MCF 10A (cell line): ENCODE measurements around the gene SACM1L. TPM values are rescaled to one million over a fixed set of nuclear protein-coding genes. Genes with fewer than 3 reads are reported as not detected.

ENCODE experiments used
- BruUV-seq: library from RNA; stranded (reverse); fragments of 400-500 nt; replicated peaks from 2 replicates; lab custom pipeline; 2021; lab: Mats Ljungman, UMichigan
- CTCF ChIA-PET: fragments of 300-600 bp; sonication (Branson Sonifier 250); formaldehyde crosslinking; extraction: SDS; loops from one replicate; lab custom pipeline; 2021; ENCODE audit warnings: antibody characterized with exemption, inconsistent platforms; lab: Yijun Ruan, JAX
- POLR2A ChIA-PET: fragments of 300-600, 350-650 bp; sonication (Branson Sonifier 250); formaldehyde crosslinking; extraction: SDS; loops from one replicate; lab custom pipeline; 2020; ENCODE audit warnings: antibody characterized with exemption, inconsistent platforms; lab: Yijun Ruan, JAX
- DNase-seq: peaks from one replicate; pipeline ENCODE4 v3.0.0-alpha.2; 2018; ENCODE audit not compliant: unreplicated experiment
- H3K27ac Mint-ChIP-seq: one replicate; pipeline ENCODE4 v1.8.0; 2022; ENCODE audit warnings: mild to moderate bottlenecking, low read depth, mixed read lengths; ENCODE audit not compliant: unreplicated experiment
- H3K27me3 Mint-ChIP-seq: one replicate; pipeline ENCODE4 v1.8.0; 2022; ENCODE audit warnings: mixed read lengths; ENCODE audit not compliant: insufficient read depth, unreplicated experiment
- H3K36me3 Mint-ChIP-seq: one replicate; pipeline ENCODE4 v1.8.0; 2022; ENCODE audit warnings: mild to moderate bottlenecking, moderate library complexity, mixed read lengths; ENCODE audit not compliant: insufficient read depth, unreplicated experiment
- H3K4me1 Mint-ChIP-seq: one replicate; pipeline ENCODE4 v1.8.0; 2022; ENCODE audit warnings: mixed read lengths; ENCODE audit not compliant: insufficient read depth, unreplicated experiment
- H3K4me3 Mint-ChIP-seq: one replicate; pipeline ENCODE4 v1.8.0; 2022; ENCODE audit warnings: mild to moderate bottlenecking, moderate library complexity, mixed read lengths; ENCODE audit not compliant: unreplicated experiment
- H3K9me3 Mint-ChIP-seq: one replicate; pipeline ENCODE4 v1.8.0; 2022; ENCODE audit warnings: mixed read lengths; ENCODE audit not compliant: unreplicated experiment
- intact Hi-C: fragments of 100-400 bp; cut with micrococcal nuclease; formaldehyde crosslinking; loops from 2 replicates; pipeline ENCODE4 v1.14.1; 2022
- total RNA-seq: library from RNA; stranded (reverse); gene quantifications from 2 replicates; pipeline ENCODE4 v1.2.3, GENCODE V29; 2022
- TF ChIP-seq, protein P1 (sequence below): fragments of 200-600 bp; IDR thresholded peaks from one replicate; pipeline ENCODE4 v1.8.0; 2022; ENCODE audit warnings: antibody characterized with exemption, mild to moderate bottlenecking; ENCODE audit not compliant: unreplicated experiment

The SACM1L gene
- total RNA-seq, 1 experiment from 2014 or later = 39.3 TPM

DNA sequence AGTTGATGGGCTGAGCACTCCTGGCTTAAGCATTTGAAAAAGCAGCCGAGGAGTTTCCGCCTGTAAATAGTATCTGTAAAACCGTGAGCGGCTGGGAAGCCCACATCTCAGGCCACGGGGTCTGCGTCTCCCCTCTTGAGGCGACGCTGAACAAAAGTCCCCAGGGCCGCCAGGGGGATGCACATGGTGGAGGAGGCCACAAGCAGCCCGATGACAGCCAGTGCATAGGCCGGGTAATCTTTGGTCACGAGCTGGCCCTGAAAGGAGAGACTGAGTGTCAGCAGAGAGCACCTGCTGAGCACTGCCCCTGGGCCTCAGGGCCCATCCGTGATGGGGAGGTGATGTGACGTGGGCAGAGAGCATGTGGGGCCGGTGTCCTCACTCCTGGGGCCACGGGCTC, 69.7 kb downstream of the SACM1L start:
- no TSS peak for BruUV-seq

DNA sequence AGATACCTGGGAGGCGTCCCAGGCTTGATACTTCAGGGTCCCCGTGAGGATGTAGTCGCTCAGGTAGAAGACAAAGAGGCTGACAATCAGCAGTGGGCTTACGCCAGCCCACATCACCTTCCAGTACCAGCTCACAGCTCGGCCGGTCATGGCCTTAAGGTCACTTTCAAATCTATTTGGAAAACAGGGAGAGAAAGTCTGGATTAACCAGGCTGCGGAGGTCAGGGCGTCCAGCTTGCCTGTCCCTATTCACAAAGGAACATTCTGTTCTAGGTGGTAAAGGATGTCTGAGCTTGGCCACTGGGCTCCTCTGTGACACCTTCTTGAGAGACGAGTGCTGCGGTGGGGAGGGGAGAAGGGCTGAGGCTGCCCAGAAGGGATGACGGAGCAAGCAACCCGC, 70.7 kb downstream of the SACM1L start:
- Mint-ChIP-seq H3K36me3 (no peaks in the 10 kb centered on the region), H3K27me3 (no peaks in the 10 kb centered on the region), H3K4me1 (peaks cover 6% of the 10 kb centered on the region), H3K27ac (no peak overlapping the region), H3K9me3 (no peaks in the 10 kb centered on the region), H3K4me3 (no peak overlapping the region)
- intact Hi-C loops = loop anchor here (5.0 to 10.0 kb wide), 2 partner anchors 57 to 615 kb away; partner anchors contain the start of gene CCR5
- POLR2A ChIA-PET = interaction anchor here (1.8 kb wide), 1 partner anchor 11 kb away, joined by 4 read pairs; no protein-coding TSS in a partner anchor
- no peak for DNase-seq
- CTCF ChIA-PET = interaction anchor here (0.9 to 5.7 kb wide), 12 partner anchors 11 to 319 kb away, joined by 3 to 92 read pairs (median 8); no protein-coding TSS in a partner anchor
- TF ChIP-seq, protein P1, sequence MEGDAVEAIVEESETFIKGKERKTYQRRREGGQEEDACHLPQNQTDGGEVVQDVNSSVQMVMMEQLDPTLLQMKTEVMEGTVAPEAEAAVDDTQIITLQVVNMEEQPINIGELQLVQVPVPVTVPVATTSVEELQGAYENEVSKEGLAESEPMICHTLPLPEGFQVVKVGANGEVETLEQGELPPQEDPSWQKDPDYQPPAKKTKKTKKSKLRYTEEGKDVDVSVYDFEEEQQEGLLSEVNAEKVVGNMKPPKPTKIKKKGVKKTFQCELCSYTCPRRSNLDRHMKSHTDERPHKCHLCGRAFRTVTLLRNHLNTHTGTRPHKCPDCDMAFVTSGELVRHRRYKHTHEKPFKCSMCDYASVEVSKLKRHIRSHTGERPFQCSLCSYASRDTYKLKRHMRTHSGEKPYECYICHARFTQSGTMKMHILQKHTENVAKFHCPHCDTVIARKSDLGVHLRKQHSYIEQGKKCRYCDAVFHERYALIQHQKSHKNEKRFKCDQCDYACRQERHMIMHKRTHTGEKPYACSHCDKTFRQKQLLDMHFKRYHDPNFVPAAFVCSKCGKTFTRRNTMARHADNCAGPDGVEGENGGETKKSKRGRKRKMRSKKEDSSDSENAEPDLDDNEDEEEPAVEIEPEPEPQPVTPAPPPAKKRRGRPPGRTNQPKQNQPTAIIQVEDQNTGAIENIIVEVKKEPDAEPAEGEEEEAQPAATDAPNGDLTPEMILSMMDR = no peak
- BruUV-seq = no TSS peak

More for the DNA sequence above, 69.7 kb downstream of the SACM1L start:
- CTCF ChIA-PET = interaction anchor here (0.6 to 5.7 kb wide), 8 partner anchors 68 to 582 kb away, joined by 3 to 92 read pairs (median 9); no protein-coding TSS in a partner anchor
- no peaks in the 10 kb centered on the region for H3K9me3 Mint-ChIP-seq
- no peaks in the 10 kb centered on the region for H3K36me3 Mint-ChIP-seq
- no peak for DNase-seq
- H3K4me1 Mint-ChIP-seq = peaks cover 6% of the 10 kb centered on the region
- no peak overlapping the region for H3K4me3 Mint-ChIP-seq
- no peak overlapping the region for H3K27ac Mint-ChIP-seq
- TF ChIP-seq, protein P1 = no peak
- intact Hi-C loops = no loop called here
- no peaks in the 10 kb centered on the region for H3K27me3 Mint-ChIP-seq
- POLR2A ChIA-PET = no interaction called here

DNA sequence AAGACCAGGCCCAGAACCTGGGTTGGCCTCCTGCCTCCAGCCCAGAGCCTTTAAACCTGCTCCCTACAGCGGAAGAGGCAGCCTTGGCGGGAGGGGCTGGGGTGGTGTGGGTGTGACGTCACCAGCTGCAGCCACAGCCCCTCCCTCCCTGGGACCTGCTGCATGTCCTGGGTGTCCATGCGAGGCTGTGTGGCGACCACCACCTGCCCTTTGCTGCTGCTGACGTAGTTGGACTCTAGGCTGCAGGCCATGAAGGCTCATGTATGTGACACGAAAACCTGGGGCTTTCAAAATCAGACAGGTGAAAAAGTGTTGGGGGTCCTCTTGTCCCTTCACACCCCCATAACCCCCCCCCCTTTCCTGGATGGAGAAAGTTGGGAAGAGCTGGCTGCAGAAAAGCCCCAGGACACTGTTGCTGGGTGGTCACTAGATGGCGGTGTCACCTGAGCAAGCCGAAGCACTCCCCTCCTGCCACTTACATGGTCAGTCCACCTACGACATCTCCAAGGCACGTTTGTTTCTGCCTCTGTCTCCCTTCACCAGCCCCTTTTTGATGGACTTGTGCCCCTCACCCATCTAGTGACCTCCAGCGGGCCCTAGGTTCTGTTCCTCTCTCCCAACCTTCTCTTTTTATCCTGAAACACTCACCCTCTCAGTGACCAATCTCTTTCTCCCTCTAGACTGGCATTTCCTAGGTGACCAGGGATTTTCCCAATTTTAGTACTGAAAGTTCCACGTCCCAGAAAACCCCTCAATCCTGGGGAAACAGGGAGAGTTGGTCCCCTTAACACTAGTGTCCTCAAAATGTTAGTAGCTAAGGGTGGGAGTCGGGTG, 71.9 kb downstream of the SACM1L start:
- Mint-ChIP-seq H3K36me3 (no peaks in the 10 kb centered on the region), H3K27me3 (no peaks in the 10 kb centered on the region), H3K4me3 (no peak overlapping the region), H3K27ac (no peak overlapping the region), H3K4me1 (peaks cover 6% of the 10 kb centered on the region), H3K9me3 (no peaks in the 10 kb centered on the region)
- peak; percentile 62 for DNase-seq
- POLR2A ChIA-PET = interaction anchor here (1.6 to 1.8 kb wide), 2 partner anchors 12 to 72 kb away, joined by 4 read pairs; no protein-coding TSS in a partner anchor
- TF ChIP-seq, protein P1 = peak; percentile 75
- CTCF ChIA-PET = interaction anchor here (0.5 to 5.7 kb wide), 28 partner anchors 10 to 1100 kb away, joined by 3 to 92 read pairs (median 4); no protein-coding TSS in a partner anchor
- BruUV-seq = no TSS peak
- intact Hi-C loops = loop anchor here (1.0 to 10.0 kb wide), 7 partner anchors 56 to 614 kb away; partner anchors contain the start of gene CCR5

DNA sequence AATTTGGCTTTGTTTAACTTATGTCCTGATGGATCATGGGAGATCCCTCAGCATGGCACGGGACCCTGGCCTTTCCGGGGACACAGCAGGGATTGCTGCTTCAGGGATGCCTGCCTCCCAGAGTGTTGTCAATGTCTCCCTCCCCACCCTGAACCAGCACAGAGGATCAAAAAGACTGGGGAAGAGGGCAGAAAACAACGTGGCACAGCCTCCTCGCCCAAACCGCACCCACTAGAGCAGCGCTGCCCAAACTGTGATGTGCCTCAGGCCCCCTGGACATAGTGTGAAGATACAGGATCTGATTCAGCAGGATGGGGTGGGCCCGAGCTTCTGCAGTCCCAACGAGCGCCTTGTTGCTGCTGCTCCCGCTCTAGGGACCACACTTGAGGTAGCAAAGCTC, 72.6 kb downstream of the SACM1L start:
- Mint-ChIP-seq H3K4me1 (peaks cover 6% of the 10 kb centered on the region), H3K4me3 (no peak overlapping the region), H3K27ac (no peak overlapping the region), H3K27me3 (peaks cover under 1% of the 10 kb centered on the region), H3K36me3 (no peaks in the 10 kb centered on the region), H3K9me3 (no peaks in the 10 kb centered on the region)
- TF ChIP-seq, protein P1 = no peak
- DNase-seq = no peak
- CTCF ChIA-PET = interaction anchor here (0.7 to 5.7 kb wide), 24 partner anchors 9 to 1099 kb away, joined by 3 to 92 read pairs (median 4); no protein-coding TSS in a partner anchor
- intact Hi-C loops = loop anchor here (1.0 to 10.0 kb wide), 7 partner anchors 55 to 613 kb away; partner anchors contain the start of gene CCR5
- POLR2A ChIA-PET = interaction anchor here (1.0 to 1.6 kb wide), 3 partner anchors 71 to 86 kb away, joined by 3 to 4 read pairs (median 3); partner anchors contain the start of gene LZTFL1
- BruUV-seq = no TSS peak
